Measurements from ENCODE around the gene TEX52.

TEX52 gene

DNA sequence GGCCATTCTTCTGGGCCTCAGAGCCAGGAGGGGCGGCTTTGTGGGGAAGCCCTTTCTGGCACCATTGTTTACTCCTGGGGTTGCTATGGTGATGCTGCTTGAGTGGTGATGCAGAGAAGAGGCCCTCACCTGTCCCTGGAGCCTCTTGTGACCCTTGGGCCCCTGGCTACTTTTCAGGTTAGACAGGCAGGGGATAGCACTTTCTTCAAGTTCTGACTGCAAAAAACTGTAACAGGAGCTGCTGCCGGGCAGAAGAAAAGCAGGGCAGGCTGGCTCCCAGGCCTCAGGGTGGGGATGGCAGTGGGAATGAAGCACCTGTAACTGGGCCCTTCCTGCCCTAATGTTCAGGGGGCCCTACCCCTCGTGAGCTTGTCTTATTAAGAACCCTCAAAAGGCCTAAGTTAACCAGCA is at the start of gene TEX52:
Gene TEX52, minus strand, starts transcription at position 19 of the 411 bp plus-strand sequence. Its CDS starts 13 bp downstream, at position 6.
- no peak within 1 kb of the TSS for H3K4me3 ChIP-seq (ENCODE audit: low read length)
- peaks cover 9% of the 10 kb centered on the region for H3K4me1 ChIP-seq (ENCODE audit: insufficient read depth, low read length)

DNA sequence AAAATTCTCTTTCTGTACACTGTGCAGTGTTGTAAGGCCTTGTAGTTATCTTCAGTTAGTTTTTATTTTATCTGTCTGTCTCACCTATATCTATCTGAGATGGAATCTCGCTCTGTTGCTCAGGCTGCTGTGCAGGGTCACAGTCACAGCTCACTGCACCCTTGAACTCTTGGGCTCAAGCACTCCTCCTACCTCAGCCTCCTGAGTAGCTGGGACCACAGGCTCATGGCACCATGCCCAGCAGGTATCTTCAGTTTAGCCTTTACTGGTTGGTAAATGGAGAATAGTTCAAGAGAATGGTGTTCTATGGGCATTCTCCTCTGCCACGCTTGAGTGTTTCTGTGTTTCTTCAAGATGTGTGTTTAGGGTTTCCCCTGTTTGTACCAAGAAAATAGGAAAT is 47.4 kb upstream of the TEX52 start:
- Histone ChIP-seq H3K4me1 (ENCODE audit: insufficient read depth, low read length) (no peaks in the 10 kb centered on the region), H3K9me3 (ENCODE audit: low read length) (no peaks in the 10 kb centered on the region), H3K27me3 (ENCODE audit: insufficient read depth, low read length) (no peaks in the 10 kb centered on the region), H3K36me3 (ENCODE audit: insufficient read depth, low read length) (peaks cover 3% of the 10 kb centered on the region), H3K4me3 (ENCODE audit: low read length) (no peak overlapping the region), H2AFZ (ENCODE audit: low read depth, low read length) (no peak overlapping the region)

More for the DNA sequence above, at the start of gene TEX52:
- Histone ChIP-seq H3K9me3 (ENCODE audit: low read length) (no peaks in the 10 kb centered on the region), H3K27me3 (ENCODE audit: insufficient read depth, low read length) (no peaks in the 10 kb centered on the region), H2AFZ (ENCODE audit: low read depth, low read length) (no peak within 1 kb of the TSS), H3K36me3 (ENCODE audit: insufficient read depth, low read length) (peaks cover 37% of the 10 kb centered on the region)

DNA sequence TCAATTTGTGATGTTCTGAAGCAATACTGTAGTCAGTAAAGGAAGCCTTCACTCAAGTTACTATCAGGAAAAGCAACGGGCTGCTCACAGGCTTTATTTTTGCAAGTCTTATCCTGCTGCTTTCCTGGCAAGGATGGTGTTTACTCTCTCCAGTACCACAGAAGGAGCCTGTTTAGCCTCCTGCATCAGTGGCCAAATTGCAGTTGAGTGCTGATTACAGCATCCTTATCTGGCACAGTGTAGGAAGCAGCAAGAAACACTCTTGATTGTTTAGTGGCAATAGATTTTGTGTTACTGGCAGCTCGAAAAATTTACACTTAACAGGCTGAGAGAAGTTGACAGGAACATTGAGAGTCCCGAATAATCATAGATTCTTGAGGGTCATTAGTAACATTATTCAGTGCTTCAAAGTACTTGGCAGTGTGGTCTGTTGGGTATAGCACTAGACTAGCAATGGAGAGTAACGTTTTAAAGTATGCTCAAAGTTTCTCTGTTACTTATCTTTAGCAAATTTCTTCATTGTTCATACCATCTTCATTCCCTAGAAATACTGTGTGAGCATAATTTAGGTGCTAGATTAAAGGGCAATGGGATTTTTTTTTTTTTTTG is 45.5 kb upstream of the TEX52 start:
- Histone ChIP-seq H3K4me1 (ENCODE audit: insufficient read depth, low read length) (no peaks in the 10 kb centered on the region), H2AFZ (ENCODE audit: low read depth, low read length) (no peak overlapping the region), H3K36me3 (ENCODE audit: insufficient read depth, low read length) (peaks cover 2% of the 10 kb centered on the region), H3K4me3 (ENCODE audit: low read length) (no peak overlapping the region), H3K27me3 (ENCODE audit: insufficient read depth, low read length) (no peaks in the 10 kb centered on the region), H3K9me3 (ENCODE audit: low read length) (no peaks in the 10 kb centered on the region)

DNA sequence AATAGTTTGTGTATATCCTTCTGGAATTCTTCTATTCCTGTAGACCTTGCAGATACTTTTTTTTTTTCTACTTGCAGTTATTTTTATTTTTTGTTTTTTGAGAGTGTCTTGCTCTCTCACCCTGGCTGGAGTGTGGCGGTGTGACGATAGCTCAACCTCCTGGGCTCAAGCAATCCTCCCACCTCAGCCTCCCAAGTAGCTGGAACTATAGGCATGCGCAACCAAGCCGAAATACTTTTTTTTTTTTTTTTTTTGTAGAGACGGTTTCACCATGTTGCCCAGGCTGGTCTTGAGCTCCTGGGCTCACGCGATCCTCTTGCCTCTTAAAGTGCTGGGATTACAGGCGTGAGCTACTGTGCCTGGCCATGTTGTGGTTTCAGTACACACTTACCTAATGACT is 43.8 kb upstream of the TEX52 start:
- Histone ChIP-seq H3K9me3 (ENCODE audit: low read length) (no peaks in the 10 kb centered on the region), H2AFZ (ENCODE audit: low read depth, low read length) (no peak overlapping the region), H3K4me1 (ENCODE audit: insufficient read depth, low read length) (no peaks in the 10 kb centered on the region), H3K36me3 (ENCODE audit: insufficient read depth, low read length) (peaks cover 2% of the 10 kb centered on the region), H3K4me3 (ENCODE audit: low read length) (no peak overlapping the region), H3K27me3 (ENCODE audit: insufficient read depth, low read length) (no peaks in the 10 kb centered on the region)

DNA sequence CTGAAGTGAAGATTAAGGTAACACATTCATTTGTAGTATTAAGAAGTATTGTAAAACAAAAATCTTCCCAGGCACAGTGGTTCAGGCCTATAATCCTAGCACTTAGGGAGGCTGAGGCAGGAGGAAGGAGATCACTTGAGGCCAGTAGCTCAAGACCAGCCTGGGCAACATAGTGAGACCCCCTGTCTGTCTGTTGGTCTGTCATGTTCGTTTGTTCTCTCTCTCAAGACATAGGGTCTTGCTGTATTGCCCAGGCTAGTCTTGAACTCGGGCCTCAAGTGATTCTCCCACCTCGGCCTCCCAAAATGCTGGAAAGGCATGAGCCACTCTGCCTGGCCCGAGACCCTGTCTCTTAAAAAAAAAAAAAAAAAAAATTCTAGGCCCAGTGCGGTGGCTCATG is 40.6 kb upstream of the TEX52 start:
- Histone ChIP-seq H3K4me1 (ENCODE audit: insufficient read depth, low read length) (peaks cover 5% of the 10 kb centered on the region), H2AFZ (ENCODE audit: low read depth, low read length) (no peak overlapping the region), H3K36me3 (ENCODE audit: insufficient read depth, low read length) (peaks cover 2% of the 10 kb centered on the region), H3K4me3 (ENCODE audit: low read length) (no peak overlapping the region), H3K9me3 (ENCODE audit: low read length) (no peaks in the 10 kb centered on the region), H3K27me3 (ENCODE audit: insufficient read depth, low read length) (no peaks in the 10 kb centered on the region)

DNA sequence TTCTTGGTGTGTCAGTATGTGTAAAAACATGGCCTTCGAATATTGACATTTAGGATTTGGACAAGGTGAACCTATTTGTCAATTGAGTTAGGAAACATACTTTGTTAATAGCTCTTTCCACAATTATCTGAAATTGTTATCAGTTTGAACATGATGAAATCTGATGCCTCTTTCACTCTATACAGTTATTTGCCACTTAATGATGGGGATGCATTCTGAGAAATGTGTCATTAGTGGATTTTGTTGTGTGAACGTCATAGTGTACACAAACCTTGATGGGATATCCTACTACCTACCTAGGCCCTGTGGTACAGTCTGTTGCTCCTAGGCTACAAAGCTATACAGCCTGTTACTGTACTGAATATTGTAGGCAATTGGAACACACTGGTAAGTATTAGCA is 38.7 kb upstream of the TEX52 start:
- no peaks in the 10 kb centered on the region for H3K27me3 ChIP-seq (ENCODE audit: insufficient read depth, low read length)
- no peak overlapping the region for H3K4me3 ChIP-seq (ENCODE audit: low read length)
- H2AFZ ChIP-seq (ENCODE audit: low read depth, low read length), result no peak overlapping the region
- no peaks in the 10 kb centered on the region for H3K9me3 ChIP-seq (ENCODE audit: low read length)
- peaks cover 5% of the 10 kb centered on the region for H3K4me1 ChIP-seq (ENCODE audit: insufficient read depth, low read length)
- H3K36me3 ChIP-seq (ENCODE audit: insufficient read depth, low read length), result peaks cover 2% of the 10 kb centered on the region

DNA sequence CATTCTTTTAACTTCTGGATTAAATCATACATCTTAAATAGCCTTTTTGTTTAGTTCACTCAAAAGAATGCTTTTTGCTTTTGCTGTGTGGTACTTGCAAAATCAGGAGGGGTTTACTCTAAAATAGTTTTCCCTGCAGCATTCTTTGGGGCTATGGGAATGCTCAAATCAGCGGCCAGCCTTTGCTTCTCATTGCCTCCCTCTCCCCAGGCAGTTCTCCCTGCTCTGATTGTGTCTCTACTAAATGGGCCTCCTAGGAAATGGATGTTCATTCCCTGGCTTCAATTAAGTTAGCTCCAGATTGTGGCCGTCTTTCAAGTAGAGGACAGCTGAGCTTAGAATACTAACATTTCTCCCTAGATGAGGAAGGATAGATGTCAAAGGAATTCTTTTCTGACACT is 38.2 kb upstream of the TEX52 start:
- Histone ChIP-seq H3K36me3 (ENCODE audit: insufficient read depth, low read length) (peaks cover 2% of the 10 kb centered on the region), H3K4me3 (ENCODE audit: low read length) (no peak overlapping the region), H3K9me3 (ENCODE audit: low read length) (no peaks in the 10 kb centered on the region), H3K27me3 (ENCODE audit: insufficient read depth, low read length) (no peaks in the 10 kb centered on the region), H3K4me1 (ENCODE audit: insufficient read depth, low read length) (peaks cover 9% of the 10 kb centered on the region), H2AFZ (ENCODE audit: low read depth, low read length) (no peak overlapping the region)

DNA sequence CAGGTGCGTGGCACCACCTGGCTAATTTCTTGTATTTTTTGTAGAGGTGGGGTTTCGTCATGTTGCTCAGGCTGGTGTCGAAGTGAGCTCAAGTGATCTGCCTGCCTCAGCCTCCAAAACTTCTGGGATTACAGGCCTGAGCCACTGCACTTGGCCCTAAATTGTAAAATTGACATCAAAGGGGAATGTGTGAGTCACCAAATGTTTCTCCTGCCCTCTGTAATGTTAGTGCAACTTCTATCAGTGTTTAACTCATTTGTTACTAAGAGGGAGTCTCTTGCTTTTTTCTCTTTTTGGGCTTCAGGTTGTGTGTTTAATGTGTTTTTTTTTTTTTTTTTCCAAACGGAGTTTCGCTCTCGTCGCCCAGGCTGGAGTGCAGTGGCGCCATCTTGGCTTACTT is 36.2 kb upstream of the TEX52 start:
- no peaks in the 10 kb centered on the region for H3K9me3 ChIP-seq (ENCODE audit: low read length)
- no peak overlapping the region for H2AFZ ChIP-seq (ENCODE audit: low read depth, low read length)
- H3K36me3 ChIP-seq (ENCODE audit: insufficient read depth, low read length), result peaks cover 11% of the 10 kb centered on the region
- H3K4me3 ChIP-seq (ENCODE audit: low read length), result no peak overlapping the region
- peaks cover 9% of the 10 kb centered on the region for H3K4me1 ChIP-seq (ENCODE audit: insufficient read depth, low read length)
- no peaks in the 10 kb centered on the region for H3K27me3 ChIP-seq (ENCODE audit: insufficient read depth, low read length)

DNA sequence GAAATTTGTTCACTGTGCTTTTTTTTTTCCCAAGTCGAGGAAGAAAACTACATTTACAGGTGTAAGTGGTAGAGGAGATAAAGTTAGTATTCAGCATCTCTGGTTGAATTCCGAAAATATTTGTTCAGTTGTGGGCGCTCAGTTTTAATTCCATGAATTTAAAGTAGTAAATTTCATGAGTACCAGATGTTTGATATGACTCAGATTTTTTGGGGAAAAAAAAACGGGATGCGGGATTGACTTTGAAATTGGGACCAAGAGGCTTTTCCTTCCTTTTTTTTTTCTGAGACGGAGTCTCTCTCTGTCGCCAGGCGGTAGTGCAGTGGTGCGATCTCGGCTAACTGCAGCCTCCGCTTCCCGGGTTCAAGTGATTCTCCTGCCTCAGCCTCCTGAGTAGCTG is 35.4 kb upstream of the TEX52 start:
- peaks cover 17% of the 10 kb centered on the region for H3K36me3 ChIP-seq (ENCODE audit: insufficient read depth, low read length)
- H3K9me3 ChIP-seq (ENCODE audit: low read length), result no peaks in the 10 kb centered on the region
- no peaks in the 10 kb centered on the region for H3K27me3 ChIP-seq (ENCODE audit: insufficient read depth, low read length)
- no peak overlapping the region for H2AFZ ChIP-seq (ENCODE audit: low read depth, low read length)
- peaks cover 9% of the 10 kb centered on the region for H3K4me1 ChIP-seq (ENCODE audit: insufficient read depth, low read length)
- H3K4me3 ChIP-seq (ENCODE audit: low read length), result peak overlapping the region; percentile 90

DNA sequence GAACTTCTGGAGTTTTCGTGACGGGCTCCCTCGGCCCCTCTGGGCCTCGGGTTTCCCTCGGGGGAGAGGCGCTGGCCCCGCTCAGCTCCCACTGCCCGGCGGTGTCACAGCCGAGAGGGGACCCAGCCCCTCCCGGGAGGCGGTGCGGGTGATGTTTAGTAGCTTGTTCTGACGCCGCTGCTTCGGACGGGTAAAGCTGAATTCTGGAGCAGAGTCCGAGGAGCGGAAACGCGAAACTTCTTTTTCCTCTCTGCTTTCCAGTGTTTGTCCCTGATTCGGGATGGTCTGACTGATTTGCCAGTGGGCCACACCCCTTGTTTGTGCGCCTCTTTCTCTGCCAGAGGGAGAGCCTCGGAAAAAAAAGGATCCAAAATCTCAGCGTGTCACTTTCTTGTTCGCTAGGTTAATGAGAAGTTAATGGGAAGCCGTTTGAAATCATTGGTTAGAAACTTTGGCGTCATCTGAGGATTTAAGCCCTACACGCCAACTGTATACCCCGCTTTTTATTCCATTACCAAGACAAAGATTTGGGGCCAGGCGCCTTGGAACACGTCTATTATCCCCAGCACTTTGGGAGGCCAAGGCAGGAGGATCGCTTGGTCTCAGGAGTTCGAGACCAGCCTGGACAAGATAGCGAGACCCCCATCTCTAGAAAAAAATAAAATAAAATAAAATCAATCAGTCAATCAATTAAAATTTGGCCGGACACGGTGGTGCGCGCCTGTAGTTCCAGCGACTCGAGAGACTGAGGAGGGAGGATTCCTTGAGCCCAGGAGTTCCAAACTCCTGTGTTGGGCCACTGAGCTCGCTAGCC is 34.6 kb upstream of the TEX52 start:
- Histone ChIP-seq H3K4me1 (ENCODE audit: insufficient read depth, low read length) (peaks cover 9% of the 10 kb centered on the region), H3K36me3 (ENCODE audit: insufficient read depth, low read length) (peaks cover 22% of the 10 kb centered on the region), H3K27me3 (ENCODE audit: insufficient read depth, low read length) (no peaks in the 10 kb centered on the region), H3K4me3 (ENCODE audit: low read length) (peak overlapping the region; percentile 90), H2AFZ (ENCODE audit: low read depth, low read length) (peak overlapping the region; percentile 71), H3K9me3 (ENCODE audit: low read length) (no peaks in the 10 kb centered on the region)

DNA sequence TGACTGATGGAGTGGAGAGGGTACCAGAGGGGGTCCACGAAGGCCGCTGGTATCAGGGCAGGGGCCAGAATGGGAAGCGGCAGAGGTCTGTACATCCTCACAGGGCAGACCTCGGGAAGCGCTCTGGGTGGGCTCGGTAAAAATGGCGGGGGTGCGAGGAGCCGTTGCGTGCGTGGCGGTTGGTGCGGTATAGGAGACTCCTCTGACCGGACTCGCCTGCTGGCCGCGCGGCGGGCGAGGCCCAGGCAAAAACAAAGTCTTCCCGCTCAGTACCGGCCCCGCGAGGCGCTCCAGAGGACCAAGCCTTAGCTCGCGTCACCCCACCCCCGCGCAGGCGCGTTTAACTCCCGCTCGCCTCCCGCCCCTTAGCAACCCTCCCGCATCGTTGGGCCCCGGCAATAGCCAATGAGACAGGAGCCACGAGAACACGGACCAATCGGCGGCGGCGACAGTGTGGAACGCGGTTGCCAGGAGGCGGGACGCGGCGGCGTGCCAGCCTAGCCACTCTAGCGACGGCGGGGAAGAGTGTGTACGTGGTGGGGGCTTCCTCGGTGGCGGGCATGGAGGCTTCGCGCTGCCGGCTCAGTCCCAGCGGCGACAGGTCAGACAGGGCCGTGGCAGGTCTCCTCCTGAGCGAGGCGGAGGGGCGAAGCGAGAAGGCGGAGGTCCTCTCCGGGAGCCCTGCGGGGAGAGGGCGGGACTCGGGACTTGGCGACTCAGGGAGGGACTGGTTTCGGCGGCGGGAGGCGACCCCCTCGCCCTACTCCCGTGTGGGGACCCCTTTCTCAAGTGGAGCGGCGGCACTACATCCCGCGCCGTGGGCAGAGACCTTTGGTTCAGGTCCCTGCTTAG is 33.8 kb upstream of the TEX52 start, which contains the start of gene TULP3:
Gene TULP3, plus strand, starts transcription at position 504 of the 852 bp plus-strand sequence. Its CDS starts 57 bp downstream, at position 561.
- H3K27me3 ChIP-seq (ENCODE audit: insufficient read depth, low read length), result no peaks in the 10 kb centered on the region
- peaks cover 9% of the 10 kb centered on the region for H3K4me1 ChIP-seq (ENCODE audit: insufficient read depth, low read length)
- no peaks in the 10 kb centered on the region for H3K9me3 ChIP-seq (ENCODE audit: low read length)
- H3K36me3 ChIP-seq (ENCODE audit: insufficient read depth, low read length), result peaks cover 27% of the 10 kb centered on the region
- H3K4me3 ChIP-seq (ENCODE audit: low read length), result peak within 1 kb of the TSS; percentile 90
- peak within 1 kb of the TSS; percentile 71 for H2AFZ ChIP-seq (ENCODE audit: low read depth, low read length)

DNA sequence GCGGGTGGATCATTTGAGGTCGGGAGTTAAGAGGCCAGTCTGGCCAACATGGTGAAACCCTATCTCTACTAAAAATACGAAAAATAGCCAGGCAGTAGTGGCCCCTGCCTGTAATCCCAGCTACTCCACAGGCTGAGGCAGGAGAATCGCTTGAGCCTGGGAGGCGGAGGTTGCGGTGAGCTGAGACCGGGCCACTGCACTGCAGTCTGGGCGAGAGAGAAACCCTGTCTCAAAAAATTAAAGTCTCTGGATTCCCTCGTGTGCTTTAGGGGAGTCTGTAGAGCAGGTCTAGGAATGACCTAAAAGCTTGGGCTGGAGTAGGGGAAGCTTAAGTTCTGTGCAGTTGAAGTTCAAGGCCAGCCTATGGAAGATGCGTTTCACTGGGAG is 33.2 kb upstream of the TEX52 start:
- H3K4me3 ChIP-seq (ENCODE audit: low read length), result peak overlapping the region; percentile 90
- peak overlapping the region; percentile 71 for H2AFZ ChIP-seq (ENCODE audit: low read depth, low read length)
- peaks cover 29% of the 10 kb centered on the region for H3K36me3 ChIP-seq (ENCODE audit: insufficient read depth, low read length)
- no peaks in the 10 kb centered on the region for H3K27me3 ChIP-seq (ENCODE audit: insufficient read depth, low read length)
- peaks cover 6% of the 10 kb centered on the region for H3K4me1 ChIP-seq (ENCODE audit: insufficient read depth, low read length)
- H3K9me3 ChIP-seq (ENCODE audit: low read length), result no peaks in the 10 kb centered on the region

Data from neuron (in vitro differentiated cells).